Bone marrow (tissue), 2 donors: ENCODE results near the gene ARID3A.
A peak's percentile ranks its signal among the peaks of the same experiment; 100 is the strongest.

Experiments
- DNase-seq, 2 donors: peaks; one replicate each; lab custom pipeline; 2025; lab: John Stamatoyannopoulos, UW

The ARID3A gene

GRCh38 chr19:931860-932647 is 6.2 kb downstream of the ARID3A start:
- no peak for DNase-seq

- peak in 1 of 2 donors; percentile 36 for DNase-seq
Measured at GRCh38 chr19:932648-933552, 7.1 kb downstream of the ARID3A start.

GRCh38 chr19:933553-933882 is 7.7 kb downstream of the ARID3A start:
- no peak for DNase-seq

- DNase-seq, result no peak
Measured at GRCh38 chr19:934197-934840, 8.5 kb downstream of the ARID3A start.

GRCh38 chr19:934865-935479 is 9.1 kb downstream of the ARID3A start:
- DNase-seq, result peak in 1 of 2 donors; percentile 29

GRCh38 chr19:936175-936546 is 10.3 kb downstream of the ARID3A start:
- no peak for DNase-seq

GRCh38 chr19:937259-937694 is 11.4 kb downstream of the ARID3A start:
- DNase-seq, result no peak

- DNase-seq, result no peak
Measured at GRCh38 chr19:938233-938923, 12.5 kb downstream of the ARID3A start.

GRCh38 chr19:939439-939838 is 13.6 kb downstream of the ARID3A start:
- DNase-seq, result no peak

GRCh38 chr19:939922-940321 is 14.1 kb downstream of the ARID3A start:
- DNase-seq, result no peak

GRCh38 chr19:940591-941291 is 14.9 kb downstream of the ARID3A start:
- peak; percentile 51 to 75 for DNase-seq

GRCh38 chr19:941292-942132 is 15.7 kb downstream of the ARID3A start:
- DNase-seq, result no peak

GRCh38 chr19:942133-942645 is 16.4 kb downstream of the ARID3A start:
- DNase-seq, result no peak

- DNase-seq, result no peak
Measured at GRCh38 chr19:943551-944170, 17.8 kb downstream of the ARID3A start.

GRCh38 chr19:944171-944567 is 18.3 kb downstream of the ARID3A start:
- no peak for DNase-seq

GRCh38 chr19:944663-945241 is 18.9 kb downstream of the ARID3A start:
- DNase-seq, result no peak

GRCh38 chr19:945401-946252 is 19.8 kb downstream of the ARID3A start:
- DNase-seq, result no peak

GRCh38 chr19:947090-947706 is 21.4 kb downstream of the ARID3A start:
- no peak for DNase-seq
